Cerebellar cortex (tissue), 1 donor: ENCODE results near the gene EYA3.

Source experiments
- DNase-seq: peaks from one replicate; pipeline ENCODE4 v3.0.0-alpha.2; 2015; ENCODE audit warnings: low spot score

Gene EYA3

GRCh38 chr1:28113242-28113572 lies 24.8 kb upstream of the EYA3 start:
- no peak for DNase-seq

GRCh38 chr1:28112388-28113241 lies 24.2 kb upstream of the EYA3 start:
- peak; percentile 37 for DNase-seq

GRCh38 chr1:28111157-28111556 lies 22.7 kb upstream of the EYA3 start:
- DNase-seq: no peak

GRCh38 chr1:28110555-28110954 lies 22.1 kb upstream of the EYA3 start:
- no peak for DNase-seq

GRCh38 chr1:28109639-28110038 lies 21.2 kb upstream of the EYA3 start:
- no peak for DNase-seq

GRCh38 chr1:28108001-28108400 lies 19.6 kb upstream of the EYA3 start:
- no peak for DNase-seq

- DNase-seq: peak; percentile 41
Measured at GRCh38 chr1:28104866-28105467, 16.6 kb upstream of the EYA3 start.

- DNase-seq: no peak
Measured at GRCh38 chr1:28102189-28102588, 13.8 kb upstream of the EYA3 start.

GRCh38 chr1:28099050-28099769 lies 10.8 kb upstream of the EYA3 start:
- no peak for DNase-seq

- DNase-seq: no peak
Measured at GRCh38 chr1:28097100-28097472, 8.7 kb upstream of the EYA3 start.

GRCh38 chr1:28096210-28097099 lies 8.0 kb upstream of the EYA3 start:
- DNase-seq: no peak

- peak; percentile 55 for DNase-seq
Measured at GRCh38 chr1:28091043-28091781, 2.8 kb upstream of the EYA3 start.

GRCh38 chr1:28087614-28088167 lies 719 bp downstream of the EYA3 start:
- no peak for DNase-seq

GRCh38 chr1:28086651-28087050 lies 1.8 kb downstream of the EYA3 start:
- no peak for DNase-seq

- no peak for DNase-seq
Measured at GRCh38 chr1:28085129-28085528, 3.3 kb downstream of the EYA3 start.

GRCh38 chr1:28083876-28084275 lies 4.5 kb downstream of the EYA3 start:
- DNase-seq: no peak

- DNase-seq: no peak
Measured at GRCh38 chr1:28078680-28079626, 9.5 kb downstream of the EYA3 start.

GRCh38 chr1:28078262-28078661 lies 10.1 kb downstream of the EYA3 start:
- no peak for DNase-seq

GRCh38 chr1:28074892-28075511 lies 13.4 kb downstream of the EYA3 start:
- no peak for DNase-seq
